ENCODE results near the gene TMEM192.
A peak's percentile ranks its signal among the peaks of the same experiment; 100 is the strongest.
"Not testable (repeated sequence)": the region's sequence is repeated elsewhere in the genome, so short reads cannot be mapped to it uniquely, and the experiment has no call there.

Gene TMEM192

DNA sequence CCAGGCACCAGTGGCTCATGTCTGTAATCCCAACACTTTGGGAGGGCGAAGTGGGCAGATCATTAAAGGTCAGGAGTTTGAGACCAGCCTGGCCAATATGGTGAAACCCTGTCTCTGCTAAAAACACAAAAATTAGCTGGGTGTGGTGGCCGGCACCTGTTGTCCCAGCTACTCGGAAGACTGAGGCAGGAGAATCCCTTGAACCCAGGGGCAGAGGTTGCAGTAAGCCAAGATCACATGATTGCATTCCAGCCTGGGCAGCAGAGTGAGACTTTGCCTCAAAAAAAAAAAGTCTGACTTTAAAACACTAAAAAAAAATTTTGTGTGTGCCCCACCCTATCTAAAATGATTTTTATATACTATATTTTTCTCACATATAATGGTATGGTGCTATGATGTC, 26.2 kb upstream of the TMEM192 start:
- H3K9ac ChIP-seq (ENCODE audit: insufficient read length, low read depth), result no peak overlapping the region
- no peak overlapping the region for H3K4me3 ChIP-seq (ENCODE audit: insufficient read length, low read depth)
- no peak for TF ChIP-seq YY1 (IDR thresholded peaks at IDR 0.05; ENCODE audit: insufficient read depth, insufficient read length)
- DNase-seq (ENCODE audit: low read depth, low spot score), result no peak
- H3K27me3 ChIP-seq (ENCODE audit: insufficient read depth, insufficient read length), result no peaks in the 10 kb centered on the region
- H3K36me3 ChIP-seq (ENCODE audit: insufficient read depth, insufficient read length, low read length), result no peaks in the 10 kb centered on the region
- H3K4me1 ChIP-seq (ENCODE audit: insufficient read depth, insufficient read length), result no peaks in the 10 kb centered on the region
- no peaks in the 10 kb centered on the region for H3K9me3 ChIP-seq (ENCODE audit: insufficient read depth, low read length)

DNA sequence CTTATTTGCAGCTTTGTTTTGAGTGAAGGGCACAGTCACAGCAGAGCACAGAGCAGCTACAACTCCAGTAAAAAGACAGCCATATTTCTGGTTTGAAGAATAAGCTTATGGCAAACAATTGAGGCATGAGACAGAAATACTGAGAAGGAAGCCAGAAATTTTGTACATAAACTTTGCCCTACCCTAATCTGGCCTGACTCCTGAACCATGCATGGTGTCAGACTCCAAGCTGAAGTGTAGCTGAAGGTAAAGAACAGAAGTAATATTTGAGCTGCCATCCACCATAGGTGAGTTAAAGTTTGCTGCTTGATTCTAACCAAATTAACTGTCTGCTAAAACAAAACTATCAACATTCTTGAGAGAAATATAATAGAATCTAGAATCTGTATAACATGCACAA, 24.5 kb upstream of the TMEM192 start:
- Histone ChIP-seq H3K9ac (ENCODE audit: insufficient read length, low read depth) (no peak overlapping the region), H3K36me3 (ENCODE audit: insufficient read depth, insufficient read length, low read length) (no peaks in the 10 kb centered on the region), H3K4me3 (ENCODE audit: insufficient read length, low read depth) (no peak overlapping the region), H3K4me1 (ENCODE audit: insufficient read depth, insufficient read length) (no peaks in the 10 kb centered on the region), H3K27me3 (ENCODE audit: insufficient read depth, insufficient read length) (no peaks in the 10 kb centered on the region), H3K9me3 (ENCODE audit: insufficient read depth, low read length) (no peaks in the 10 kb centered on the region)
- TF ChIP-seq SUZ12 (IDR thresholded peaks at IDR 0.05; ENCODE audit: extremely low read depth, insufficient read depth, insufficient read length) (no peak), ZNF274 (IDR thresholded peaks at IDR 0.05; ENCODE audit: low read depth, low read length) (no peak), YY1 (IDR thresholded peaks at IDR 0.05; ENCODE audit: insufficient read depth, insufficient read length) (no peak)
- DNase-seq (ENCODE audit: low read depth, low spot score), result no peak

DNA sequence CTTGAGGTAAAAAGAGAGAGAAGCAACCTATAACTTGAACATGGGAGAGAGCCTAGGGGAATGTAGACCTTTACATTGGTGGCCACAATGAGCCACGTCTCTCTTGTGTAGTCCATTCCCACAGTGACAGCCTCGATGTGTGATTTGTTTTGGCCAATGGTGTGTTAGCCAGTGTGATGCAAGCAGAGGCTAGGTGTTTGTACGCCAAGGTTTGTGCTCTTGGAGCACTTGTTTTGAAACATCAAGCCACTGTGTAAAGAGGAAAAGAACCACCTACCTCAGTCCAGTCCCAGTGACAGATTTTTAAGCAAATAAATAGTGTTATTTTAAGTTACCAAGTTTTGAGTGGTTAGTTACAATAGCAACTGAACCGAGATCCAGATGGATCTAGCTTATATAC, 23.9 kb upstream of the TMEM192 start:
- no peak for DNase-seq (ENCODE audit: low read depth, low spot score)
- H3K4me1 ChIP-seq (ENCODE audit: insufficient read depth, insufficient read length), result no peaks in the 10 kb centered on the region

DNA sequence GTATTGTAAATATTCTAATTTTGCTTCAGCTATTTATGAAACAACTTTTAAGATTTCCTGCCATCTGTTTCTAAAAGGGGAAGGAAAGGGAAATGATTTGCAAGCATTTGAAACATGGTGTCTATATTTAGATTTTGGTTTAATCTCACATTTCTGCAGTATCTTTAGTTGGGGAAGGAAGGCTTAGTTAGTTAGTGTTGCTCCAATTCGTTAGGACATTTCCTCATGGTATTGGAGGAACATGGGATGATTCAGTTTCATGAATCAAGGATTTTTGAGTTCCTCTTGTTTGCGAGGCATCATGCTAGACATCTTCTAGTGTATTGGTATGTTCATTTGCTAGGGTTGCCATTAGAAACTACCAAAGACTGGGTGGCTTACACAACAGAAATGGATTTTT, 20.5 kb upstream of the TMEM192 start:
- no peak overlapping the region for H3K4me3 ChIP-seq (ENCODE audit: insufficient read length, low read depth)
- no peak for DNase-seq (ENCODE audit: low read depth, low spot score)
- no peak for TF ChIP-seq SUZ12 (IDR thresholded peaks at IDR 0.05; ENCODE audit: extremely low read depth, insufficient read depth, insufficient read length)
- TF ChIP-seq ZNF274 (IDR thresholded peaks at IDR 0.05; ENCODE audit: low read depth, low read length), result no peak
- TF ChIP-seq YY1 (IDR thresholded peaks at IDR 0.05; ENCODE audit: insufficient read depth, insufficient read length), result no peak

More for the DNA sequence above, 23.9 kb upstream of the TMEM192 start:
- no peaks in the 10 kb centered on the region for H3K27me3 ChIP-seq (ENCODE audit: insufficient read depth, insufficient read length)
- no peak overlapping the region for H3K4me3 ChIP-seq (ENCODE audit: insufficient read length, low read depth)
- H3K9ac ChIP-seq (ENCODE audit: insufficient read length, low read depth), result no peak overlapping the region
- no peaks in the 10 kb centered on the region for H3K9me3 ChIP-seq (ENCODE audit: insufficient read depth, low read length)
- no peak for TF ChIP-seq SUZ12 (IDR thresholded peaks at IDR 0.05; ENCODE audit: extremely low read depth, insufficient read depth, insufficient read length)
- no peak for TF ChIP-seq YY1 (IDR thresholded peaks at IDR 0.05; ENCODE audit: insufficient read depth, insufficient read length)
- TF ChIP-seq ZNF274 (IDR thresholded peaks at IDR 0.05; ENCODE audit: low read depth, low read length), result no peak
- H3K36me3 ChIP-seq (ENCODE audit: insufficient read depth, insufficient read length, low read length), result no peaks in the 10 kb centered on the region

DNA sequence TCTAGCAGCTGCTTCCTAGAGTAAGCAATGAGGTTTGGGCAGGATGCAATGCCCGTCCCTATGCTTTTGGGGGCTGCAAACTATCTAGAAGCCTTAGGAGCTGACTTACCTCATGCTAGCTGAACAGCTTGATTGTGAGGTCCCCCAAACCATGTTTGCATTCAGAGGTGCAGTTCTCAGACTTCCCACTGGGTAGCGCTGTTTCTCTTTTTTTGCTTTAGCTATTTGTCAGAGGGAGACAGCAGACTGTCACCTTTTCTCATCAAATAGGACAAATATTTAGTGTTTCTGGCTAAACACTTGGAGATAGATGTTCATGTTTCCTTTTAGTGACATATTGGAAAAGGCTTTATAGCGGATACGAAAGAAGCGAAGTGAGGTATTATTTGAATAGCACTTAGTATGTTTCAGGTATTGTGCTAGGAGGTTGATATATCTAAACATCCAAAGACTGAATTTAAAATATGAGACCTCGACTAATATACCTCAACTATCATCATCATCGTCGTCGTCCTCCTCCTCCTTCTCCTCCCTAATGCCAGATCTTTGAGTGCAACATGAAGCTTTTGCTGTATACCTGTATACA, 18.7 kb upstream of the TMEM192 start:
- Histone ChIP-seq H3K4me3 (ENCODE audit: insufficient read length, low read depth) (no peak overlapping the region), H3K27me3 (ENCODE audit: insufficient read depth, insufficient read length) (no peaks in the 10 kb centered on the region), H3K36me3 (ENCODE audit: insufficient read depth, insufficient read length, low read length) (no peaks in the 10 kb centered on the region), H3K4me1 (ENCODE audit: insufficient read depth, insufficient read length) (no peaks in the 10 kb centered on the region), H3K9me3 (ENCODE audit: insufficient read depth, low read length) (no peaks in the 10 kb centered on the region), H3K9ac (ENCODE audit: insufficient read length, low read depth) (no peak overlapping the region)
- TF ChIP-seq ZNF274 (IDR thresholded peaks at IDR 0.05; ENCODE audit: low read depth, low read length) (no peak), SUZ12 (IDR thresholded peaks at IDR 0.05; ENCODE audit: extremely low read depth, insufficient read depth, insufficient read length) (no peak), YY1 (IDR thresholded peaks at IDR 0.05; ENCODE audit: insufficient read depth, insufficient read length) (no peak)
- DNase-seq (ENCODE audit: low read depth, low spot score), result peak; percentile 42

More for the DNA sequence above, 20.5 kb upstream of the TMEM192 start:
- no peaks in the 10 kb centered on the region for H3K9me3 ChIP-seq (ENCODE audit: insufficient read depth, low read length)
- no peaks in the 10 kb centered on the region for H3K4me1 ChIP-seq (ENCODE audit: insufficient read depth, insufficient read length)
- no peaks in the 10 kb centered on the region for H3K36me3 ChIP-seq (ENCODE audit: insufficient read depth, insufficient read length, low read length)
- H3K9ac ChIP-seq (ENCODE audit: insufficient read length, low read depth), result no peak overlapping the region
- no peaks in the 10 kb centered on the region for H3K27me3 ChIP-seq (ENCODE audit: insufficient read depth, insufficient read length)

DNA sequence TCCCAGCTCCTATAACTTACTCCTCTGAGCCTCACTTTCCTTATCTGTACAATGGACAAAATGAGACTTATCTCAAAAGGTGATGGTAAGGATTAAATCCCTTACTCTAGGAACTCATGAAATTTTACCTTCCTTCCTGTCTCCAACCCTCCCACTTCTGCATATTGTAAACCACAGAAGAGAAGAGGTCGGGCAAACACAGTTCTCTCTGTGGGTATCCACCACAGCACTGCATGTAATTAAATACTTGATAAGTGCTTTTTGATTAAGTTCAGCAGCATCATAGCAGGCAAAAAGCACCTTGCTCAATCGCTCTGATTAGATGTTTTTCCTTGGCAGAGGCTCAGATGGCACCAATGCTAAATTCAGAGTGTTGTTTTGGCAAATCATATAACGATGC, 17.3 kb upstream of the TMEM192 start:
- H3K9me3 ChIP-seq (ENCODE audit: insufficient read depth, low read length), result no peaks in the 10 kb centered on the region
- no peak for DNase-seq (ENCODE audit: low read depth, low spot score)
- H3K4me1 ChIP-seq (ENCODE audit: insufficient read depth, insufficient read length), result no peaks in the 10 kb centered on the region
- H3K9ac ChIP-seq (ENCODE audit: insufficient read length, low read depth), result no peak overlapping the region
- TF ChIP-seq SUZ12 (IDR thresholded peaks at IDR 0.05; ENCODE audit: extremely low read depth, insufficient read depth, insufficient read length), result no peak
- no peak for TF ChIP-seq YY1 (IDR thresholded peaks at IDR 0.05; ENCODE audit: insufficient read depth, insufficient read length)
- no peak for TF ChIP-seq ZNF274 (IDR thresholded peaks at IDR 0.05; ENCODE audit: low read depth, low read length)
- no peak overlapping the region for H3K4me3 ChIP-seq (ENCODE audit: insufficient read length, low read depth)
- no peaks in the 10 kb centered on the region for H3K36me3 ChIP-seq (ENCODE audit: insufficient read depth, insufficient read length, low read length)
- H3K27me3 ChIP-seq (ENCODE audit: insufficient read depth, insufficient read length), result no peaks in the 10 kb centered on the region

DNA sequence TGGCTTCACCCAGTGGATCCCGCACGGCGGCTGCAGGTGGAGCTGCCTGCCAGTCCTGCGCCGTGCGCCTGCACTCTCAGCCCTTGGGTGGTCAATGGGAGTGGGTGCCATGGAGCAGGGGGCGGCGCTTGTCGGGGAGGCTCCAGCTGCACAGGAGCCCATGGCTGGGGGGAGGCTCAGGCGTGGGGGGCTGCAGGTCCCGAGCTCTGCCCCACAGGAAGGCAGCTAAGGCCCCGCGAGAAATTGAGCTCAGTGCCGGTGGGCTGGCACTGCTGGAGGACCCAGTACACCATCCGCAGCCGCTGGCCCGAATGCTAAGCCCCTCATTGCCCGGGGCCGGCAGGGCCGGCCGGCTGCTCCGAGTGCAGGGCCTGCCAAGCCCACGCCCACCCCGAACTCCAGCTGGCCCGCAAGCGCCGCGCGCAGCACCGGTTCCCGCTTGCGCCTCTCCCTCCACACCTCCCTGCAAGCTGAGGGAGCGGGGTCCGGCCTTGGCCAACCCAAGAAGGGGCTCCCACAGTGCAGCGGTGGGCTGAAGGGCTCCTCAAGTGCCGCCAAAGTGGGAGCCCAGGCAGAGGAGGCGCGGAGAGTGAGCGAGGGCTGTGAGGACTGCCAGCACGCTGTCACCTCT, 13.3 kb upstream of the TMEM192 start:
- not testable (repeated sequence) for H3K4me3 ChIP-seq (ENCODE audit: insufficient read length, low read depth); H3K27me3 ChIP-seq (ENCODE audit: insufficient read depth, insufficient read length); H3K36me3 ChIP-seq (ENCODE audit: insufficient read depth, insufficient read length, low read length); DNase-seq (ENCODE audit: low read depth, low spot score); H3K4me1 ChIP-seq (ENCODE audit: insufficient read depth, insufficient read length); H3K9ac ChIP-seq (ENCODE audit: insufficient read length, low read depth); H3K9me3 ChIP-seq (ENCODE audit: insufficient read depth, low read length)

Measured in NT2/D1 (cell line).